ENCODE data around the gene ACACA.
"Not testable (repeated sequence)": the region's sequence is repeated elsewhere in the genome, so short reads cannot be mapped to it uniquely, and the experiment has no call there.

ACACA gene

DNA sequence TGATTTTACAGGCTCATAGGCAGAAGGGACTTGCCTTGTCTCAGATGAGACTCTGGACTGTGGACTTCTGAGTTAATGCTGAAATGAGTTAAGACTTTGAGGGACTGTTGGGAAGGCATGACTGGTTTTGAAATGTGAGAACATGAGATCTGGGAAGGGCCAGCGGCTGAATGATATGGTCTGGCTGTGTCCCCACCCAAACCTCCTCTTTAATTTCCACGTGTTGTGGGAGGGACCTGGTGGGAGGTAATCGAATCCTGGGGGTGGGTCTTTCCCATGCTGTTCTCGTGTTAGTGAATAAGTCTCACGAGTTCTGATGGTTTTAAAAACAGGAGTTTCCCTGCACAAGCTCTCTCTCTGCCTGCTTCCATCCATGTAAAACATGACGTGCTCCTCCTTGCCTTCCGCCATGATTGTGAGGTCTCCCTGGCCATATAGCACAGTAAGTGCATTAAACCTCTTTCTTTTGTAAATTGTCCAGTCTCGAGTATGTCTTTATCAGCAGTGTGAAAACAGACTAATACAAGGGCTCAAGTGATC lies 59.7 kb downstream of the ACACA start:
- not testable (repeated sequence) for H3K9ac ChIP-seq (ENCODE audit: low read length); H3K4me2 ChIP-seq (ENCODE audit: low read depth, low read length); H3K36me3 ChIP-seq (replicated peaks; ENCODE audit: insufficient read depth, low read length); H3K27ac ChIP-seq (ENCODE audit: low read length); H3F3A ChIP-seq (ENCODE audit: insufficient read depth, low read length); H3K4me1 ChIP-seq (ENCODE audit: low read length); H3K9me2 ChIP-seq (replicated peaks; ENCODE audit: insufficient read depth, low read length); H2AFZ ChIP-seq (ENCODE audit: low read length); H4K20me1 ChIP-seq (ENCODE audit: insufficient read depth, low read length); H3K4me3 ChIP-seq (ENCODE audit: low read length); DNase-seq; H3K9me3 ChIP-seq (replicated peaks; ENCODE audit: insufficient read depth, low read length); H3K27me3 ChIP-seq (replicated peaks; ENCODE audit: insufficient read depth, low read length)
- peaks cover 34% of the 10 kb centered on the region for H3K79me2 ChIP-seq (ENCODE audit: low read length)

DNA sequence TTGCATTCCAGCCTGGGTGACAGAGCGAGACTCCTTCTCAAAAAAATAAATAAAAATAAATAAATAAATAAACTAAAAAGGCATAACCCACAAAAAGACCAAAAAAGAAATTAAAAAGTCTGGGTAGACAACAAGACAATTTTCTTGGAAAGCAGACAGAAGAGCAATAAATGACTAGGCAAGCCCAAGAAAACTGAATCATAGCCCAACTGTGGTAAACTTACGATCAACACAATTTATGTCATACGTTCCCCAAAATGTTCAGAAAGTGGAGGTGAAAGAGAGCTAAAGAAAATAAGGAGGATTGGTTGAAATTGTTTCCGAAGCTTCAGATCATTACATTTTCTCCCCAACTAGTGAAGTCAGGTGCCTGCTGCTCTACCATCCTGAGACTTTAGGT lies 62.1 kb downstream of the ACACA start:
- Histone ChIP-seq H3K4me2 (ENCODE audit: low read depth, low read length) (no peak overlapping the region), H3F3A (ENCODE audit: insufficient read depth, low read length) (no peaks in the 10 kb centered on the region), H3K27me3 (replicated peaks; ENCODE audit: insufficient read depth, low read length) (no peaks in the 10 kb centered on the region), H3K4me3 (ENCODE audit: low read length) (no peak overlapping the region), H4K20me1 (ENCODE audit: insufficient read depth, low read length) (no peaks in the 10 kb centered on the region), H3K79me2 (ENCODE audit: low read length) (peaks cover 30% of the 10 kb centered on the region), H3K4me1 (ENCODE audit: low read length) (no peaks in the 10 kb centered on the region), H2AFZ (ENCODE audit: low read length) (no peak overlapping the region), H3K9me3 (replicated peaks; ENCODE audit: insufficient read depth, low read length) (no peaks in the 10 kb centered on the region), H3K27ac (ENCODE audit: low read length) (no peak overlapping the region), H3K9ac (ENCODE audit: low read length) (no peak overlapping the region), H3K9me2 (replicated peaks; ENCODE audit: insufficient read depth, low read length) (no peaks in the 10 kb centered on the region), H3K36me3 (replicated peaks; ENCODE audit: insufficient read depth, low read length) (no peaks in the 10 kb centered on the region)
- no peak for DNase-seq
- TF ChIP-seq EZH2 (optimal IDR thresholded peaks at IDR 0.05; ENCODE audit: low read depth, low read length): no peak
- TF ChIP-seq EZH2phosphoT487 (IDR thresholded peaks at IDR 0.05; ENCODE audit: low read length): no peak
- TF ChIP-seq, protein P1, sequence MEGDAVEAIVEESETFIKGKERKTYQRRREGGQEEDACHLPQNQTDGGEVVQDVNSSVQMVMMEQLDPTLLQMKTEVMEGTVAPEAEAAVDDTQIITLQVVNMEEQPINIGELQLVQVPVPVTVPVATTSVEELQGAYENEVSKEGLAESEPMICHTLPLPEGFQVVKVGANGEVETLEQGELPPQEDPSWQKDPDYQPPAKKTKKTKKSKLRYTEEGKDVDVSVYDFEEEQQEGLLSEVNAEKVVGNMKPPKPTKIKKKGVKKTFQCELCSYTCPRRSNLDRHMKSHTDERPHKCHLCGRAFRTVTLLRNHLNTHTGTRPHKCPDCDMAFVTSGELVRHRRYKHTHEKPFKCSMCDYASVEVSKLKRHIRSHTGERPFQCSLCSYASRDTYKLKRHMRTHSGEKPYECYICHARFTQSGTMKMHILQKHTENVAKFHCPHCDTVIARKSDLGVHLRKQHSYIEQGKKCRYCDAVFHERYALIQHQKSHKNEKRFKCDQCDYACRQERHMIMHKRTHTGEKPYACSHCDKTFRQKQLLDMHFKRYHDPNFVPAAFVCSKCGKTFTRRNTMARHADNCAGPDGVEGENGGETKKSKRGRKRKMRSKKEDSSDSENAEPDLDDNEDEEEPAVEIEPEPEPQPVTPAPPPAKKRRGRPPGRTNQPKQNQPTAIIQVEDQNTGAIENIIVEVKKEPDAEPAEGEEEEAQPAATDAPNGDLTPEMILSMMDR (IDR thresholded peaks at IDR 0.05; ENCODE audit: low read length): no peak

DNA sequence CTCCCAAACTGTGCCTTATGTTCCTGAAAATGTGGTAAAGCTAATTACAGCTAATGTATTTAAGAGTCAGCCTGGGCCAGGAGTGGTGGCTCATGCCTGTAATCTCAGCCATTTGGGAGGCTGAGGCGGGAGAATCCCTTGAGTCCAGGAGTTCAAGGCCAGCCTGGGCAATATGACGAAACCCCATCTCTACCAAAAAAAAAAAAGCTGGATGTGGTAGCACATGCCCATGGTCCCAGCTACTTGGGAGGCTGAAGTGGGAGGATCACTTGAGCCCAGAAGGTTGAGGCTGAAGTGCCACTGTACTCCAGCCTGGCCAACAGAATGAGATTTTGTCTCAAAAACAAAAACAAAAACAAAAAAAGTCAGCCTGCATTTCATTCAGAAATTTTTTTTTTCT lies 64.0 kb downstream of the ACACA start:
- DNase-seq: no peak
- Histone ChIP-seq H3K4me2 (ENCODE audit: low read depth, low read length) (no peak overlapping the region), H3K27ac (ENCODE audit: low read length) (no peak overlapping the region), H3K9ac (ENCODE audit: low read length) (no peak overlapping the region), H3K4me3 (ENCODE audit: low read length) (no peak overlapping the region), H3K9me2 (replicated peaks; ENCODE audit: insufficient read depth, low read length) (no peaks in the 10 kb centered on the region), H2AFZ (ENCODE audit: low read length) (no peak overlapping the region), H4K20me1 (ENCODE audit: insufficient read depth, low read length) (no peaks in the 10 kb centered on the region), H3K79me2 (ENCODE audit: low read length) (peaks cover 20% of the 10 kb centered on the region), H3F3A (ENCODE audit: insufficient read depth, low read length) (no peaks in the 10 kb centered on the region), H3K4me1 (ENCODE audit: low read length) (no peaks in the 10 kb centered on the region), H3K9me3 (replicated peaks; ENCODE audit: insufficient read depth, low read length) (no peaks in the 10 kb centered on the region), H3K36me3 (replicated peaks; ENCODE audit: insufficient read depth, low read length) (no peaks in the 10 kb centered on the region), H3K27me3 (replicated peaks; ENCODE audit: insufficient read depth, low read length) (no peaks in the 10 kb centered on the region)
- TF ChIP-seq, protein P1 (IDR thresholded peaks at IDR 0.05; ENCODE audit: low read length): no peak
- TF ChIP-seq EZH2phosphoT487 (IDR thresholded peaks at IDR 0.05; ENCODE audit: low read length): no peak
- no peak for TF ChIP-seq EZH2 (optimal IDR thresholded peaks at IDR 0.05; ENCODE audit: low read depth, low read length)

DNA sequence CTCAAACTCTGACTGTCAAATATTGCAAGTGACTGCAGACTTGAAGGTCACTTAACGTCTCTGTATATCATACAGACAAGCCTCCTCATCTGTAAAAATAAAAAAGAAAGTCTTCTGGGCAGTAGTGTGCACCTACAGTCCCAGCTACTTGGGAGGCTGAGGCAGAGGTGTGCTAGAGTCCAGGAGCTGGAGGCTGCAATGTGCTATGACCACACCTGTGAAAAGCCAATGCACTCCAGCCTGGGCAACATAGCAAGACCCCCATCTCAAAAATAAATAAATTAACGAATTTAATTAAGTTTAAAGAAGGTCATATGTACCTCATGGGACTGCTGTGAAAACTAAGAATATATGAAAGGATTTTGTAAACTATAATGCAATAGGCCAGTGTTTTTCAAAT lies 65.8 kb downstream of the ACACA start:
- H3K79me2 ChIP-seq (ENCODE audit: low read length): peaks cover 11% of the 10 kb centered on the region; the same call in 1 of the 2 replicates
- TF ChIP-seq EZH2phosphoT487 (IDR thresholded peaks at IDR 0.05; ENCODE audit: low read length): no peak
- no peak for TF ChIP-seq EZH2 (optimal IDR thresholded peaks at IDR 0.05; ENCODE audit: low read depth, low read length)
- TF ChIP-seq, protein P1 (IDR thresholded peaks at IDR 0.05; ENCODE audit: low read length): no peak
- H3K27ac ChIP-seq (ENCODE audit: low read length): no peak overlapping the region
- H3K4me2 ChIP-seq (ENCODE audit: low read depth, low read length): no peak overlapping the region
- H3K4me1 ChIP-seq (ENCODE audit: low read length): no peaks in the 10 kb centered on the region
- H4K20me1 ChIP-seq (ENCODE audit: insufficient read depth, low read length): no peaks in the 10 kb centered on the region
- no peaks in the 10 kb centered on the region for H3F3A ChIP-seq (ENCODE audit: insufficient read depth, low read length)
- H2AFZ ChIP-seq (ENCODE audit: low read length): no peak overlapping the region
- H3K36me3 ChIP-seq (replicated peaks; ENCODE audit: insufficient read depth, low read length): no peaks in the 10 kb centered on the region
- no peak overlapping the region for H3K9ac ChIP-seq (ENCODE audit: low read length)
- H3K4me3 ChIP-seq (ENCODE audit: low read length): no peak overlapping the region
- no peaks in the 10 kb centered on the region for H3K27me3 ChIP-seq (replicated peaks; ENCODE audit: insufficient read depth, low read length)
- H3K9me2 ChIP-seq (replicated peaks; ENCODE audit: insufficient read depth, low read length): no peaks in the 10 kb centered on the region
- H3K9me3 ChIP-seq (replicated peaks; ENCODE audit: insufficient read depth, low read length): no peaks in the 10 kb centered on the region
- DNase-seq: no peak

Measured in MM.1S (cell line).